Sigmoid colon (tissue), 4 donors: ENCODE measurements around the gene CEP164.

Experiments used
- CTCF ChIP-seq, 4 experiments: fragments of 450-650 bp in 3 of 4; fragments of 200-600 bp in 1 of 4; IDR thresholded peaks; one replicate each; pipeline ENCODE4 v1.5.1; 2016 to 2019; ENCODE audit warnings: antibody characterized with exemption in 4 of 4, mild to moderate bottlenecking in 3 of 4, moderate library complexity in 2 of 4
- EP300 ChIP-seq, 4 donors: sonication (generic); formaldehyde crosslinking; IDR thresholded peaks; one replicate each; pipeline ENCODE4 v1.6.1; 2017; ENCODE audit warnings: antibody characterized with exemption in 4 of 4
- POLR2A ChIP-seq, 2 donors: fragments of 450-650 bp; IDR thresholded peaks; one replicate each; pipeline ENCODE4 v1.6.1; 2016; ENCODE audit warnings: antibody characterized with exemption in 2 of 2, mild to moderate bottlenecking in 2 of 2, moderate library complexity in 2 of 2
- POLR2AphosphoS5 ChIP-seq, 4 donors: sonication (generic); formaldehyde crosslinking; IDR thresholded peaks; one replicate each; pipeline ENCODE4 v1.6.1; 2017; ENCODE audit warnings: antibody characterized with exemption in 4 of 4

- TF ChIP-seq POLR2A (IDR thresholded peaks at IDR 0.05) = no peak
- TF ChIP-seq POLR2AphosphoS5 (IDR thresholded peaks at IDR 0.05) = no peak
- TF ChIP-seq CTCF (IDR thresholded peaks at IDR 0.05) = no peak
- no peak for TF ChIP-seq EP300 (IDR thresholded peaks at IDR 0.05)
Observed at GRCh38 chr11:117385471-117385870, 57.8 kb downstream of the CEP164 start.
